Neural crest cell (in vitro differentiated cells): Measurements from ENCODE around the gene MT1B. TPM values are rescaled to one million over a fixed set of nuclear protein-coding genes. Genes with fewer than 3 reads are reported as not detected.

Experiments
- DNase-seq: peaks from one replicate; pipeline ENCODE4 v3.0.0; 2021; ENCODE audit warnings: low read depth, mixed read lengths, low spot score
- H3K27ac Mint-ChIP-seq: one replicate; pipeline ENCODE4 v1.8.0; 2021; ENCODE audit warnings: mild to moderate bottlenecking, mixed read lengths; ENCODE audit not compliant: unreplicated experiment
- H3K27me3 Mint-ChIP-seq: 2 replicates; pipeline ENCODE4 v1.8.0; 2021; ENCODE audit warnings: low read depth, mild to moderate bottlenecking, mixed read lengths
- H3K36me3 Mint-ChIP-seq: 2 replicates; pipeline ENCODE4 v1.8.0; 2021; ENCODE audit warnings: low read depth, mild to moderate bottlenecking, mixed read lengths
- H3K4me1 Mint-ChIP-seq: 2 replicates; pipeline ENCODE4 v1.8.0; 2021; ENCODE audit warnings: mixed read lengths
- H3K4me3 Mint-ChIP-seq: one replicate; pipeline ENCODE4 v1.8.0; 2021; ENCODE audit warnings: mild to moderate bottlenecking, mixed read lengths
- H3K9me3 Mint-ChIP-seq: 2 replicates; pipeline ENCODE4 v1.8.0; 2021; ENCODE audit warnings: mixed read lengths
- CTCF ChIP-seq: fragments of 200-600 bp; sonication (generic); conservative IDR thresholded peaks from 2 replicates; pipeline ENCODE4 v1.5.0; 2021; ENCODE audit warnings: antibody characterized with exemption, mild to moderate bottlenecking
- total RNA-seq: library from RNA; stranded (reverse); gene quantifications from 2 replicates; pipeline ENCODE4 v1.2.1, GENCODE V29; 2021

Gene MT1B
- total RNA-seq, 1 donor from 2014 or later: not detected

DNA sequence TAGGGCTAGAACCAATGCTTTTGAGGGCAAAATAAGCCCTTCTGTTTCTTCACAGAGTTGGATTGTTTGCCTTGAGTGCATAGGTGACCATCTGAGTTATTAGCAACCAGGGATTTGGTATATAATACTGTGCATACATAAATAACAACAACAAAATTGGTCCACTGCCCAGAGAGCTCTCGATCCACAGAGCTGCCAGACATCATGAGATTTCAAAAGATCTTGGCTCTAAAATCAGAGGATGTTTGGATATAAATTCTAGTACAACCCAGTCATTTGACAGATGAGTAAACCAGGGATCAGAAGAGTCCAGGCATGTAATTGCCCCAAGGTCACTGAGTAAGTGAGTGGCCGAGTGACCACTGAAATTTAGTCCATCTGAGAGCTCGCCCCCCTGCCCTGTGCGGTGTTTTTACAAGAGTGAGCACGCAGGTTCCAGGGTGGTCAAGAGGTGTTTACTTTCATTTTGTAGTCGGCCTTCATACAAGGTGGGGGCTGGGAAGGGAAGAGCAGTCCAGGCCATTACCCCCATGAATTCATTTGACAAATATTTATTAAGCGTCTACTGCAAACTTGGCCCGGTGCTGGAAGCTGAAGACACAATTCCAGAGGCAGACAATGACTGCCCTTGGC lies 45.1 kb upstream of the MT1B start:
- peaks cover 42% of the 10 kb centered on the region for H3K4me1 Mint-ChIP-seq
- no peak for DNase-seq
- no peak overlapping the region for H3K27ac Mint-ChIP-seq
- TF ChIP-seq CTCF: no peak
- no peaks in the 10 kb centered on the region for H3K36me3 Mint-ChIP-seq
- no peaks in the 10 kb centered on the region for H3K9me3 Mint-ChIP-seq
- H3K27me3 Mint-ChIP-seq: peaks cover 38% of the 10 kb centered on the region
- peak overlapping the region; percentile 4 for H3K4me3 Mint-ChIP-seq

DNA sequence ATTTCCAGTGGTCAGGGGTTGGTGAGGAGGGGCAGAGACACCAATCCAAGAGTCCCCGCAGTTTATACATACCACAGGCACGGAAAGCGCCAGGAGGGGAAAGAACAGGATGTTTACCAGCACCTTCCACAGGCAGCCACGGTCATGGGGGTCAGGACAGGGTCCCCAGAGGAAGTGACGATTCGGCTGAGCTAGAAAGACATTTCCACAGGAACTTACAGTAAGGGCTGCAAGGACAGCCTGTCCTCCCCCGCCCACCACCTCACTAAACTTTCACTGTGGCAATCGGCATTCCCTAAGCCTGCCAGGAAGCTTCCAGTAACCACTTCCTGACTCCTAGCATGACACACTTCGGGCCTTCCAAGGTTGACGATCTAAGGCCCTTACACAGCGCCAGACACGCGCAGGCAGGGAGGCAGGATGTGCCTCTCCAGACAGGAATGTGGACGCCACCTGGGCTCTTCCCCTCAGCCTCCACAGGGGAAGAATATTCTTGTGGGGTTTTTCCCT lies 44.5 kb upstream of the MT1B start:
- H3K4me1 Mint-ChIP-seq: peaks cover 42% of the 10 kb centered on the region
- peak overlapping the region; percentile 4 for H3K4me3 Mint-ChIP-seq
- no peak overlapping the region for H3K27ac Mint-ChIP-seq
- H3K9me3 Mint-ChIP-seq: no peaks in the 10 kb centered on the region
- TF ChIP-seq CTCF: no peak
- no peak for DNase-seq
- H3K27me3 Mint-ChIP-seq: peaks cover 38% of the 10 kb centered on the region
- no peaks in the 10 kb centered on the region for H3K36me3 Mint-ChIP-seq

DNA sequence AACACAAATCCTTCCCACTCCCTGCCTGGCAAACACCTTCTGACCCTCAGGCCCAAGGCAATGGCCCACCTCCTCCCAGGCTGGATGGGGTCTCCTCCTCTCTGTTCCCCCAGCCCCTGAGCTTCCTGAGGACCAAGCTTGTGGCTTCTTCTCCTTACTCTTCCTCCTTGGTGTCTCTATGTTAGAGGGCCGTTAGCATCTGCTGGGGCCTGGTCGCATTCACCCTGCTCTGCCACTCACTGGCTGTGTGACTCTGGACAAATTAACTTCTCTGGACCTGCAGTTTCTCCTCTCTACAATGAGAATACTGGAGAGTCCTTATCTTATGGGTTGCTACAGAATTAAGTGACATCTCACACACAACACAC lies 44.0 kb upstream of the MT1B start:
- no peak for TF ChIP-seq CTCF
- no peak for DNase-seq
- Mint-ChIP-seq H3K27me3 (peaks cover 38% of the 10 kb centered on the region), H3K4me3 (no peak overlapping the region), H3K4me1 (peaks cover 42% of the 10 kb centered on the region), H3K27ac (no peak overlapping the region), H3K36me3 (no peaks in the 10 kb centered on the region), H3K9me3 (no peaks in the 10 kb centered on the region)

DNA sequence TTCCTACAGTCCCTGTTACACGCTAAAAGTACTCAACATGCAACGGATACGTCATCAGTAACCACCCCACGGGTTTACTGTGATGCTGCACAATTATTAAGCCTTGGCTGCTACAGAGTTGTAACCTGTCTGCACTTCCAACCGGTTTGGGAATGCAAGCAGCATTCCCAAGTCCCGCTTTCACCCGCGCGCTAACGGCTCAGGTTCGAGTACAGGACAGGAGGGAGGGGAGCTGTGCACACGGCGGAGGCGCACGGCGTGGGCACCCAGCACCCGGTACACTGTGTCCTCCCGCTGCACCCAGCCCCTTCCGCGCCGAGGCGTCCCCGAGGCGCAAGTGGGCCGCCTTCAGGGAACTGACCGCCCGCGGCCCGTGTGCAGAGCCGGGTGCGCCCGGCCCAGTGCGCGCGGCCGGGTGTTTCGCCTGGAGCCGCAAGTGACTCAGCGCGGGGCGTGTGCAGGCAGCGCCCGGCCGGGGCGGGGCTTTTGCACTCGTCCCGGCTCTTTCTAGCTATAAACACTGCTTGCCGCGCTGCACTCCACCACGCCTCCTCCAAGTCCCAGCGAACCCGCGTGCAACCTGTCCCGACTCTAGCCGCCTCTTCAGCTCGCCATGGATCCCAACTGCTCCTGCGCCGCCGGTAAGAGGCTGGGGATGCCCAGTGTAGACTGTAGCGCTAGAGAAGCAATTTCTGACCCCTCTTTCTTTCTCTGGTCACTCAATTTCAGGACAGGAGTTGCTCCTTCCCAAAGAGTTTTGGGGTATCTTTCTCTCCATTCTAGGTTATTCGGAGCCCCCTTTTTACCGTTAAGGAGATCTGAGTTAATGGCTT lies 43.4 kb upstream of the MT1B start, which contains the start of gene MT2A:
TSS of gene MT2A (plus strand) at position 542 of the 833 bp plus-strand sequence. CDS start at position 614, 72 bp downstream.
- no peak within 1 kb of the TSS for H3K27ac Mint-ChIP-seq
- H3K27me3 Mint-ChIP-seq: peaks cover 38% of the 10 kb centered on the region
- TF ChIP-seq CTCF: no peak

DNA sequence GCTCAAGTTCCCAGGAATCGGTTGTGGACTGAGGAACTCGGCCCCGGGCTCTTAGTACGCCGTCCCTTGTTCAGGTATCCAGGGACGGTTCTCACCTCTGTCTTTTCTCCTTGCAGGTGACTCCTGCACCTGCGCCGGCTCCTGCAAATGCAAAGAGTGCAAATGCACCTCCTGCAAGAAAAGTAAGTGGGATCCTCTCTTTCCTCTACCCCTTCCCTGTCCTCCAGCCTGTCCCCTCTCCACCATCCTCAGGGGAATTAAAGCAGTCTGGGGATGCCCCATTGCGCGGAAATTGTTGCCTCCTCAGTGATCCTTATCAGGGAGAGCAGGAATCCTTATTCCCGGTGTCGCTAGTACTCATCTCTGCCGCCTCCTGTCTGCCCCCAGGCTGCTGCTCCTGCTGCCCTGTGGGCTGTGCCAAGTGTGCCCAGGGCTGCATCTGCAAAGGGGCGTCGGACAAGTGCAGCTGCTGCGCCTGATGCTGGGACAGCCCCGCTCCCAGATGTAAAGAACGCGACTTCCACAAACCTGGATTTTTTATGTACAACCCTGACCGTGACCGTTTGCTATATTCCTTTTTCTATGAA lies 42.7 kb upstream of the MT1B start:
- Mint-ChIP-seq H3K27me3 (peaks cover 42% of the 10 kb centered on the region), H3K4me1 (peaks cover 42% of the 10 kb centered on the region), H3K9me3 (no peaks in the 10 kb centered on the region), H3K4me3 (peak overlapping the region; percentile 82), H3K27ac (no peak overlapping the region), H3K36me3 (no peaks in the 10 kb centered on the region)
- no peak for TF ChIP-seq CTCF
- DNase-seq: no peak

More for the DNA sequence above, 43.4 kb upstream of the MT1B start, which contains the start of gene MT2A:
- Mint-ChIP-seq H3K4me3 (peak within 1 kb of the TSS; percentile 82), H3K9me3 (no peaks in the 10 kb centered on the region), H3K4me1 (peaks cover 42% of the 10 kb centered on the region), H3K36me3 (no peaks in the 10 kb centered on the region)
- peak; percentile 70 for DNase-seq
